ENCODE data around the gene TFEB. TPM values are rescaled to one million over a fixed set of nuclear protein-coding genes. Genes with fewer than 3 reads are reported as not detected.
A peak's percentile ranks its signal among the peaks of the same experiment; 100 is the strongest.

Gene TFEB
- total RNA-seq, 1 donor from 2014 or later = 36.5 TPM

GRCh38 chr6:41717392-41717736, 18.0 kb downstream of the TFEB start:
- Histone ChIP-seq H3K36me3 (peaks cover 4% of the 10 kb centered on the region), H3K27ac (no peak overlapping the region), H3K4me3 (no peak overlapping the region), H3K27me3 (ENCODE audit: low read depth) (no peaks in the 10 kb centered on the region), H3K9me3 (no peaks in the 10 kb centered on the region), H3K4me1 (peaks cover 58% of the 10 kb centered on the region)
- ATAC-seq = no peak
- no peak for DNase-seq
- TF ChIP-seq CTCF (IDR thresholded peaks at IDR 0.05) = no peak
- intact Hi-C loops (cut with DNase I) = no loop called here

GRCh38 chr6:41716516-41717391, 18.7 kb downstream of the TFEB start:
- TF ChIP-seq CTCF (IDR thresholded peaks at IDR 0.05) = no peak
- intact Hi-C loops (cut with DNase I) = no loop called here
- ATAC-seq (no peak), DNase-seq (peak; percentile 24)
- Histone ChIP-seq H3K4me3 (no peak overlapping the region), H3K27ac (no peak overlapping the region), H3K36me3 (peaks cover 4% of the 10 kb centered on the region), H3K9me3 (no peaks in the 10 kb centered on the region), H3K4me1 (peaks cover 58% of the 10 kb centered on the region), H3K27me3 (ENCODE audit: low read depth) (no peaks in the 10 kb centered on the region)

- TF ChIP-seq CTCF (IDR thresholded peaks at IDR 0.05) = no peak
- Histone ChIP-seq H3K4me3 (no peak overlapping the region), H3K4me1 (peaks cover 61% of the 10 kb centered on the region), H3K9me3 (no peaks in the 10 kb centered on the region), H3K27me3 (ENCODE audit: low read depth) (no peaks in the 10 kb centered on the region), H3K27ac (no peak overlapping the region), H3K36me3 (peaks cover 4% of the 10 kb centered on the region)
- peak; percentile 1 for DNase-seq
- no peak for ATAC-seq
- intact Hi-C loops (cut with DNase I) = no loop called here
Observed at GRCh38 chr6:41715795-41716515, 19.5 kb downstream of the TFEB start.

- Histone ChIP-seq H3K27ac (no peak overlapping the region), H3K9me3 (no peaks in the 10 kb centered on the region), H3K36me3 (peaks cover 4% of the 10 kb centered on the region), H3K4me3 (no peak overlapping the region), H3K4me1 (peaks cover 51% of the 10 kb centered on the region), H3K27me3 (ENCODE audit: low read depth) (no peaks in the 10 kb centered on the region)
- TF ChIP-seq CTCF (IDR thresholded peaks at IDR 0.05) = no peak
- no peak for DNase-seq
- ATAC-seq = no peak
- intact Hi-C loops (cut with DNase I) = no loop called here
Observed at GRCh38 chr6:41714556-41715273, 20.7 kb downstream of the TFEB start.

- Histone ChIP-seq H3K27me3 (ENCODE audit: low read depth) (no peaks in the 10 kb centered on the region), H3K9me3 (no peaks in the 10 kb centered on the region), H3K27ac (no peak overlapping the region), H3K4me1 (peaks cover 49% of the 10 kb centered on the region), H3K4me3 (no peak overlapping the region), H3K36me3 (peaks cover 4% of the 10 kb centered on the region)
- peak in 1 of 2 donors; percentile 4 for ATAC-seq
- TF ChIP-seq CTCF (IDR thresholded peaks at IDR 0.05) = no peak
- DNase-seq = no peak
- intact Hi-C loops (cut with DNase I) = no loop called here
Observed at GRCh38 chr6:41713650-41714291, 21.6 kb downstream of the TFEB start.

Data from lower lobe of right lung (tissue), 2 donors.